ENCODE data around the gene YY1. TPM values are rescaled to one million over a fixed set of nuclear protein-coding genes. Genes with fewer than 3 reads are reported as not detected.

The YY1 gene
- total RNA-seq, 1 experiment from 2014 or later = 97.0 TPM

DNA sequence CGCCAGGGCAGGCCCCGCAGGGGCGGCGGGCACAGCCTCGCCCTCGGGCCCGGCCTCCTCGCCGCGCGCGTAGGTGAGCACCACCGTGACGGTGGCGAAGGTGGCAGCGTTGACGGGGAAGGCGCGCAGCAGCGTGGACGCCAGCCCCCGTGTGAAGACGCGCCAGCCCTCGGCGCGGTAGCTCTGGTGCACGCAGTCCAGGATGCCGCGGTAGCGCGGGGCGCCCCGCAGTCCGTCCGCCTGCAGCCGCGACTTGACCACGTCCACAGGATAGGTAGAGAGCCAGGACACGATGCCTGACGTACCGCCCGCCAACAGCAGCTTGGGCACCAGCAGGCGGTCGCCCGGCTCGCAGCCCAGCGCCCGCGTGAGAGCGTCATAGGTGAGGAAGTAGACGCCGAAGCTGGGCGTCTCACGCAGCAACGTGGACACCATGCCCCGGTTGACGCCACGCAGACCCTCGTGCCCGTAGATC is 53.4 kb downstream of the YY1 start:
- H3K27me3 ChIP-seq (replicated peaks; ENCODE audit: insufficient read depth, low read depth, low read length, poor library complexity) = no peaks in the 10 kb centered on the region
- peaks cover 3% of the 10 kb centered on the region for H3K36me3 ChIP-seq (ENCODE audit: insufficient read depth, low read length, poor library complexity, severe bottlenecking)
- no peak overlapping the region for H3K27ac ChIP-seq (ENCODE audit: low read depth, low read length, poor library complexity, severe bottlenecking)
- intact Hi-C loops (cut with micrococcal nuclease; ENCODE audit: unreplicated experiment) = no loop called here
- no peaks in the 10 kb centered on the region for H3K9me3 ChIP-seq (ENCODE audit: low read depth, low read length, poor library complexity, severe bottlenecking)
- TF ChIP-seq EZH2 (IDR thresholded peaks at IDR 0.05; ENCODE audit: borderline replicate concordance, low read depth, low read length, poor library complexity, severe bottlenecking) = no peak
- TF ChIP-seq, protein P1, sequence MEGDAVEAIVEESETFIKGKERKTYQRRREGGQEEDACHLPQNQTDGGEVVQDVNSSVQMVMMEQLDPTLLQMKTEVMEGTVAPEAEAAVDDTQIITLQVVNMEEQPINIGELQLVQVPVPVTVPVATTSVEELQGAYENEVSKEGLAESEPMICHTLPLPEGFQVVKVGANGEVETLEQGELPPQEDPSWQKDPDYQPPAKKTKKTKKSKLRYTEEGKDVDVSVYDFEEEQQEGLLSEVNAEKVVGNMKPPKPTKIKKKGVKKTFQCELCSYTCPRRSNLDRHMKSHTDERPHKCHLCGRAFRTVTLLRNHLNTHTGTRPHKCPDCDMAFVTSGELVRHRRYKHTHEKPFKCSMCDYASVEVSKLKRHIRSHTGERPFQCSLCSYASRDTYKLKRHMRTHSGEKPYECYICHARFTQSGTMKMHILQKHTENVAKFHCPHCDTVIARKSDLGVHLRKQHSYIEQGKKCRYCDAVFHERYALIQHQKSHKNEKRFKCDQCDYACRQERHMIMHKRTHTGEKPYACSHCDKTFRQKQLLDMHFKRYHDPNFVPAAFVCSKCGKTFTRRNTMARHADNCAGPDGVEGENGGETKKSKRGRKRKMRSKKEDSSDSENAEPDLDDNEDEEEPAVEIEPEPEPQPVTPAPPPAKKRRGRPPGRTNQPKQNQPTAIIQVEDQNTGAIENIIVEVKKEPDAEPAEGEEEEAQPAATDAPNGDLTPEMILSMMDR (conservative IDR thresholded peaks at IDR 0.05; ENCODE audit: low read depth, low read length) = no peak
- H3K4me3 ChIP-seq (ENCODE audit: low read depth, low read length, poor library complexity, severe bottlenecking) = no peak overlapping the region
- ChIA-PET CTCF (no interaction called here), POLR2A (ENCODE audit: low non-redundant PET) (no interaction called here)
- H3K4me1 ChIP-seq (ENCODE audit: insufficient read depth, low read length, poor library complexity, severe bottlenecking) = no peaks in the 10 kb centered on the region
- DNase-seq (ENCODE audit: low spot score) = no peak
- BruUV-seq (replicated peaks) = no TSS peak

DNA sequence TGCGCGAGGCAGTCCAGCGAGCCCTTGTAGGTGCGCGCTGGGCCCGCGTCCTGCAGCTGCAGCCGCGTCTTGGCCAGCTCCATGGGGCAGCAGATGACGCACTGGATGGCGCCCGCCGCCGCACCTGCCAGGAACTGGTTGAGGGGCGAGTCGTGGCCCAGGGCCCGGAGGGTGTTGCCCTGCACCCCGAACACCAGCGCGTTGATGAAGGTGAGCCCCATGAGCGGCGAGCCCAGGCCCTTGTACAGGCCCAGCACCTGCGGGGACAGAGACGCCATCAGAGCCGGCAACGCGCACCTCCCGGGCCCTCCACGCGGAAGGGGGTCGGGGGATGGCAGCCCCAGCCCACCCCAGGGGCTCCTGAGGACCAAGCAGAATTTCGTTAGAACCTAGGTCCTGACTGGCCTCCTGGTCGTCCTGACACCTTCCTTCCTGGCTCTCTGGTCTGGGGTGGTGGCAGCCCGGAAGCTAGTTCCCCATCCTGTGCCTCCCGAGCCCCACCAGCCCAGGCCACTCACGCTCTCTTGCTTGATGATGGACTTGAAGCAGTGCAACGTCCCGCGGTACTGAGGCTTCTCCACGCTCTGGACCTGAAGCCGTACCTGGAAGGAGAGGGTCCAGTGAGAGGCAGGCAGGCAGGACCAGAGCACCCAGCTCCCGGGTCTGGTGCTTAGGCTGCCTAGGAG is 54.0 kb downstream of the YY1 start:
- POLR2A ChIA-PET (ENCODE audit: low non-redundant PET) = no interaction called here
- DNase-seq (ENCODE audit: low spot score) = no peak
- Histone ChIP-seq H3K36me3 (ENCODE audit: insufficient read depth, low read length, poor library complexity, severe bottlenecking) (peaks cover 3% of the 10 kb centered on the region), H3K4me3 (ENCODE audit: low read depth, low read length, poor library complexity, severe bottlenecking) (no peak overlapping the region), H3K27me3 (replicated peaks; ENCODE audit: insufficient read depth, low read depth, low read length, poor library complexity) (no peaks in the 10 kb centered on the region), H3K4me1 (ENCODE audit: insufficient read depth, low read length, poor library complexity, severe bottlenecking) (no peaks in the 10 kb centered on the region), H3K27ac (ENCODE audit: low read depth, low read length, poor library complexity, severe bottlenecking) (no peak overlapping the region), H3K9me3 (ENCODE audit: low read depth, low read length, poor library complexity, severe bottlenecking) (no peaks in the 10 kb centered on the region)
- BruUV-seq (replicated peaks) = no TSS peak
- TF ChIP-seq, protein P1 (conservative IDR thresholded peaks at IDR 0.05; ENCODE audit: low read depth, low read length) = no peak
- TF ChIP-seq EZH2 (IDR thresholded peaks at IDR 0.05; ENCODE audit: borderline replicate concordance, low read depth, low read length, poor library complexity, severe bottlenecking) = no peak
- CTCF ChIA-PET = no interaction called here
- intact Hi-C loops (cut with micrococcal nuclease; ENCODE audit: unreplicated experiment) = no loop called here

DNA sequence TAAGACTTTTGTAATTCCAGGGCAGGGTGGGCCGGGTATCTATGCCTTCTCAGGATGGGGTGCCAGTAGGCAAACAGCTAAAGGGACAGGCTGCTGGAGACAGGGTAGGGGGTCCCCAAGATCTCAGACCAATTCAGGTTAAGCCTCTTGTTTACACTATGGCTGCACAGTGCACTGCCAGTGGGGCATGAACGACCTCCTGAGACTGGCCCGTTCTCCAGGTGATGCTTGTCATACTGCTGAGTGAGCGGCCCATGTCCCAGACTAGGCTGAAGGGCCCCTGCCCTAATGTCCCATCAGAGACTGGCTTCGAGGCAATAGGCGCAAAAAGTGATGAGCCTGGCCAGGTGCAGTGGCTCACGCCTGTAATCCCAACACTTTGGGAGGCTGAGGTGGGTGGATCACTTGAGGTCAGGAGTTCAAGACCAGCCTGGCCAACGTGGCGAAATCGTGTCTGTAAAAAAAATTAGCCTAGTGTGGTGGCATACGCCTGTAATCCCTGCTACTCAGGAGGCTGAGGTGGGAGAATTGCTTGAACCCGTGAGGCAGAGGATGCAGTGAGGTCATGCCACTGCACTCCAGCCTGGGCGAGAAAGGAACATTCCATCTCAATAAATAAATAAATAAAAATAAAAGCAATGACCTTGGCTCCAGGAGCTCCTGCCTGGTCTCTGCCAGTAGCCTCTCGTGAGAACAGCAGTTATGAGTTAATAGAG is 54.7 kb downstream of the YY1 start:
- Histone ChIP-seq H3K27me3 (replicated peaks; ENCODE audit: insufficient read depth, low read depth, low read length, poor library complexity) (no peaks in the 10 kb centered on the region), H3K9me3 (ENCODE audit: low read depth, low read length, poor library complexity, severe bottlenecking) (no peaks in the 10 kb centered on the region), H3K27ac (ENCODE audit: low read depth, low read length, poor library complexity, severe bottlenecking) (no peak overlapping the region), H3K4me3 (ENCODE audit: low read depth, low read length, poor library complexity, severe bottlenecking) (no peak overlapping the region), H3K36me3 (ENCODE audit: insufficient read depth, low read length, poor library complexity, severe bottlenecking) (peaks cover 3% of the 10 kb centered on the region), H3K4me1 (ENCODE audit: insufficient read depth, low read length, poor library complexity, severe bottlenecking) (no peaks in the 10 kb centered on the region)
- BruUV-seq (replicated peaks) = no TSS peak
- ChIA-PET CTCF (no interaction called here), POLR2A (ENCODE audit: low non-redundant PET) (no interaction called here)
- DNase-seq (ENCODE audit: low spot score) = no peak
- TF ChIP-seq EZH2 (IDR thresholded peaks at IDR 0.05; ENCODE audit: borderline replicate concordance, low read depth, low read length, poor library complexity, severe bottlenecking) = no peak
- TF ChIP-seq, protein P1 (conservative IDR thresholded peaks at IDR 0.05; ENCODE audit: low read depth, low read length) = no peak
- intact Hi-C loops (cut with micrococcal nuclease; ENCODE audit: unreplicated experiment) = no loop called here
